Muscle layer of duodenum (tissue), 2 donors: ENCODE measurements around the gene PIGT.
A peak's percentile ranks its signal among the peaks of the same experiment; 100 is the strongest.

Experiments used
- H3K27ac ChIP-seq: one replicate; pipeline ENCODE4 v1.7.0; 2013; ENCODE audit warnings: mild to moderate bottlenecking, low read length
- H3K27me3 ChIP-seq: one replicate; pipeline ENCODE4 v1.7.0; 2013; ENCODE audit warnings: low read depth, mild to moderate bottlenecking, control low read depth, low read length
- H3K36me3 ChIP-seq, 2 donors: one replicate each; pipeline ENCODE4 v1.7.0; 2013; ENCODE audit warnings: low read length in 2 of 2, control low read depth in 1 of 2, mild to moderate bottlenecking in 1 of 2; ENCODE audit not compliant: insufficient read depth in 2 of 2, control insufficient read depth in 1 of 2
- H3K4me1 ChIP-seq, 2 donors: one replicate each; pipeline ENCODE4 v1.7.0; 2013; ENCODE audit warnings: low read length in 2 of 2, mild to moderate bottlenecking in 2 of 2, control low read depth in 1 of 2, moderate library complexity in 1 of 2; ENCODE audit not compliant: insufficient read depth in 2 of 2, control insufficient read depth in 1 of 2
- H3K4me3 ChIP-seq, 2 donors: one replicate each; pipeline ENCODE4 v1.7.0; 2013; ENCODE audit warnings: low read length in 2 of 2, low read depth in 1 of 2, mild to moderate bottlenecking in 1 of 2
- H3K9me3 ChIP-seq, 2 donors: one replicate each; pipeline ENCODE4 v1.7.0; 2013; ENCODE audit warnings: low read length in 2 of 2, control low read depth in 1 of 2, mild to moderate bottlenecking in 1 of 2; ENCODE audit not compliant: control insufficient read depth in 1 of 2
- donor health status: healthy.

The PIGT gene

GRCh38 chr20:45402946-45403345, 13.0 kb upstream of the PIGT start:
- Histone ChIP-seq H3K4me1 (peaks cover 0 to 7% of the 10 kb centered on the region in 2 donors), H3K27ac (no peak overlapping the region), H3K36me3 (no peaks in the 10 kb centered on the region), H3K27me3 (no peaks in the 10 kb centered on the region), H3K9me3 (no peaks in the 10 kb centered on the region), H3K4me3 (no peak overlapping the region)

GRCh38 chr20:45404438-45404837, 11.5 kb upstream of the PIGT start:
- H3K27ac ChIP-seq: no peak overlapping the region
- H3K36me3 ChIP-seq: peaks cover 8 to 9% of the 10 kb centered on the region in 2 donors
- H3K4me1 ChIP-seq: peaks cover 0 to 15% of the 10 kb centered on the region in 2 donors
- H3K4me3 ChIP-seq: no peak overlapping the region
- H3K9me3 ChIP-seq: no peaks in the 10 kb centered on the region
- no peaks in the 10 kb centered on the region for H3K27me3 ChIP-seq

- Histone ChIP-seq H3K27ac (peak overlapping the region; percentile 77), H3K4me3 (peak overlapping the region; percentile 89 to 94), H3K9me3 (no peaks in the 10 kb centered on the region), H3K4me1 (peaks cover 0 to 15% of the 10 kb centered on the region in 2 donors), H3K27me3 (no peaks in the 10 kb centered on the region), H3K36me3 (peaks cover 20 to 21% of the 10 kb centered on the region in 2 donors)
Measured at GRCh38 chr20:45405571-45406259, 10.2 kb upstream of the PIGT start.

DNA sequence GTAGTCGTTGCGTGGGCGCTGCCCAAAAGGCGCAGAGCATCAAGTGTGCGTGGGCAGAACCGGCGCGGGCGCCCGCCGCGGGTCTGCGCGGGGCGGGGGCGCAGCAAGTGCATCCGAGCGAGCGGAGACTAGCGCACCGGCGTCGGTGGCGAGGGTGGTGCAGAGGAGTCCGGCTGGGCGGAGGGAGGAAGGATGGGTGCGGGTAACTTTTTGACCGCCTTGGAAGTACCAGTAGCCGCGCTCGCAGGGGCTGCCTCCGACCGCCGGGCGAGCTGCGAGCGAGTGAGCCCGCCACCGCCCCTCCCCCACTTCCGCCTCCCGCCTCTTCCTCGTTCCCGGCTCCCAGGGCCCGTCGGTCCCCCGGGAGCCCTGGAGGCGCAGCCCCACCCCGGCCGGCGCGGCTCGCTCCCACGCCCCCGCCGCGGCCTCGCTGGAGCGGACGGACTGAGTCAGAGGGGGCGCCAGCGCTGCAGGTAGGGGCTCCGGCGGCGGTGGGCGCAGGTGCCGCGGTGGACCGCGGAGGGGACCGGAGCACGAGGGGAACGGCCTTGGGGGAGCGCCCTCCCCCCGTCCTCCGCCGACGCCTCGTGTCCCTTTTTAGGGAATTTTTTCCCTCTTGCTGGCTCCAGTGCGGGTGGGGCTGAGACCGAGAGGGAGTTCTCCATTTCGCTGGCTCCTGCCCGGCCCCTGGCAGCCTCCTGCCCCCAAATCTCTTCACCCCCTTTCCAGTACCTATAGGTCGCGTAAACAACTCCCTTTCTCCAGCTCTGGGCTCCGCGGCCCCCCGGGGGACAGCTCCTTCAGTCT, 9.5 kb upstream of the PIGT start:
- Histone ChIP-seq H3K27me3 (no peaks in the 10 kb centered on the region), H3K36me3 (peaks cover 24 to 27% of the 10 kb centered on the region in 2 donors), H3K27ac (peak overlapping the region; percentile 97), H3K4me1 (peaks cover 0 to 15% of the 10 kb centered on the region in 2 donors), H3K9me3 (no peaks in the 10 kb centered on the region), H3K4me3 (peak overlapping the region; percentile 89 to 94)

- peaks cover 0 to 15% of the 10 kb centered on the region in 2 donors for H3K4me1 ChIP-seq
- no peaks in the 10 kb centered on the region for H3K9me3 ChIP-seq
Measured at GRCh38 chr20:45407067-45407745, 8.7 kb upstream of the PIGT start.

DNA sequence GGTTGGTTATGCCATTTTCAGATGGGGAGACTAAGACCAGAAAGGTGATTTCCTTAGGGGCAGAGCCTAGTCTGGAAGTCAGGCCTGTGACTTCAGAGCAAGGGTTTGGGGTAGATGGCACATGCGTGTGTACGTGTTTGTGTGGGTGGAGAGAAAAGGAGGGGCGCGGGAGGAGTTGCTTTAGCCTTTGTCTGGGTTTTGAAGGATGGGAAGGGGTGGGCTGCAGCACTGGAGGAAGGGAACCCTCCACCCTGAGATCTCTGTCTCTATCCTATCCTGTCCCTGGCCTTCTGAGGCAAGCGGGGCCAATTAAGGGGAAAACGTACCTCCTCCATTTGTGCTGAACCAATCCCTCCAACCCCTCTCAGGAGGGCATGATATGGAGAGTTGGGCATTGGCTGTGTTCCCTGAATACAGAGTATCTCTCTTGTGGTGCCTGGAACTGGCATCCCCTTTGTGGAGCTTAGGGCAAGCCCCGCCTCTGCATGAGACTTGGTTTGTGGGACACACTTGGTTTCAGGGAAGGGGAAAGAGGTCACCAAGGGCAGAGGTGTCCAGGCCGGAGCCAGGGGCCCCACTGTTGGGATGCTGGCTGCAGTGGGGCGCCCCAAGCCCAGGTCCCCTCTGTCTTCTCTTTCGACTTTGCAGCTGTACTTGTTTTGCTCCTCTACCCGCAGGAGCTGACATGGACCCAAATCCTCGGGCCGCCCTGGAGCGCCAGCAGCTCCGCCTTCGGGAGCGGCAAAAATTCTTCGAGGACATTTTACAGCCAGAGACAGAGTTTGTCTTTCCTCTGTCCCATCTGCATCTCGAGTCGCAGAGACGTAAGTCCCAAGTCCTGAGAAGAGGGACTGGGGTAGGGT, 7.9 kb upstream of the PIGT start, which contains the start of gene DBNDD2:
TSS of gene DBNDD2 (plus strand) at position 507 of the 863 bp plus-strand sequence. CDS start at position 686, 179 bp downstream.
- Histone ChIP-seq H3K4me3 (peak within 1 kb of the TSS; percentile 89 to 94), H3K36me3 (peaks cover 24 to 34% of the 10 kb centered on the region in 2 donors), H3K27ac (peak within 1 kb of the TSS; percentile 97), H3K4me1 (peaks cover 0 to 15% of the 10 kb centered on the region in 2 donors), H3K27me3 (no peaks in the 10 kb centered on the region), H3K9me3 (no peaks in the 10 kb centered on the region)

More at GRCh38 chr20:45407067-45407745, 8.7 kb upstream of the PIGT start:
- Histone ChIP-seq H3K27ac (peak overlapping the region; percentile 97), H3K4me3 (peak overlapping the region; percentile 89 to 94), H3K36me3 (peaks cover 24 to 31% of the 10 kb centered on the region in 2 donors), H3K27me3 (no peaks in the 10 kb centered on the region)

DNA sequence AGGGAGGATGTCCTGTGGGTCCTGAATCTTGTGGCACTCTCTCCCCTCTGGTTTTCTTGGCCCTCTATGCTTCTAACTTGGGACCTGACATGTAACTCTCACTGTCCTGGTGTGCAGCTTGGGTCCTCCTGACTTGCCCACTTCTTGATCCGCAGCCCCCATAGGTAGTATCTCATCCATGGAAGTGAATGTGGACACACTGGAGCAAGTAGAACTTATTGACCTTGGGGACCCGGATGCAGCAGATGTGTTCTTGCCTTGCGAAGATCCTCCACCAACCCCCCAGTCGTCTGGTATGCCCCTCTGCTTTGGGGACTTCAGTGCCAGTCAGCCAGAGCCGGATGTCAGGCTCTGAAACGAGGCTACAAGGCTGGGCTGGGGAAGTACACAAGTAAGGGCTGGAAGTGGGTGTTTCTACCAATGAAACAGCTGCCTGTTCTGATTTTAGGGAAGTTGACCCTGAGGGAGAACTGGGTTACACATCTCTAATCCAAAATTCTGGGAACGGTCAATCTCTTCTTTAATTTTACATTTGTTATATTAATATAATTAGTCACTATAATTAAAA, 7.2 kb upstream of the PIGT start:
- H3K9me3 ChIP-seq: no peaks in the 10 kb centered on the region
- peak overlapping the region; percentile 97 for H3K27ac ChIP-seq

GRCh38 chr20:45409521-45410272, 6.2 kb upstream of the PIGT start:
- Histone ChIP-seq H3K4me1 (peaks cover 0 to 15% of the 10 kb centered on the region in 2 donors), H3K36me3 (peaks cover 24 to 34% of the 10 kb centered on the region in 2 donors), H3K4me3 (no peak overlapping the region), H3K9me3 (no peaks in the 10 kb centered on the region), H3K27ac (no peak overlapping the region), H3K27me3 (no peaks in the 10 kb centered on the region)

More for the DNA sequence above, 7.2 kb upstream of the PIGT start:
- Histone ChIP-seq H3K36me3 (peaks cover 24 to 34% of the 10 kb centered on the region in 2 donors), H3K4me3 (peak overlapping the region; percentile 89 to 94), H3K4me1 (peaks cover 0 to 15% of the 10 kb centered on the region in 2 donors), H3K27me3 (no peaks in the 10 kb centered on the region)

DNA sequence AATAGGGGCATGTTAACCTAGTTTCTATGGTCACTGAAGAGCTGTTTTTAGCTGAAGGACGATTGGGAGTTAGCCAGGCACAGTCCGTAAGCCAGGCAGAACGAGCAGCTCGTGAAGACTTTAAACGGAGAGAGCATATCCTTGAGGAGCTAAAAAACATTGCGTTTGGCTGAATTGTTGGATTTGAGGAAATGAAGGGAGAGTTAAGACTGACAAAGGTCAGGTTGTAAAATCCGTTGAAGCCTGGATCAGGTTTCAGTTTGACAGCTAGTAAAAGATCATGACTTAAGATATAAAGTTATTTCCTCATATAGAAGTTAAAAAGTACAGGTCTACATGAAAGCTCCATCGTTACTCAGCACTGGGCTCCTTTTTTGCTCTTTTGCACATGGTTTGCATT, 5.1 kb upstream of the PIGT start:
- Histone ChIP-seq H3K4me3 (no peak overlapping the region), H3K27ac (peak overlapping the region; percentile 41), H3K27me3 (no peaks in the 10 kb centered on the region), H3K9me3 (no peaks in the 10 kb centered on the region), H3K4me1 (peaks cover 0 to 15% of the 10 kb centered on the region in 2 donors), H3K36me3 (peaks cover 24 to 34% of the 10 kb centered on the region in 2 donors)

DNA sequence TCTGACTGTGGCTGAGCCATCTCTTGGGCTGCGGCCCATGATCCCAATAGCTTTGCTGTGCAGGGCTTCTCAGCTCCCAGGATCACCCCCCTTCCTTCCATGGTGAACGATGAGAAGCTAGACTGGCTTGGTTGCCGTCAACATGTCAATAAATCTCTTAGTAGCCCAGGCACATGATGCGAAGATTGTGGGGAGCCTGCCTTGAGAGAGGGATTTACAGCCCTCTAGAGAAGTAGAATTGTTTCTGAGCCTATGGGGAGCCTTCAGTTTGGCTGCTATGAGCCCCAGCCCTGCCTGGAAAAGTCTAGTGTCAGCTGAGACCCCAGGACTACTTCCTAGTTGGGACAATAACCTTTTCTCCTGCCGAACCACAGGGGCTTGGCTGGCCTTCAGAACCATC, 3.3 kb upstream of the PIGT start:
- H3K27me3 ChIP-seq: no peaks in the 10 kb centered on the region
- no peak overlapping the region for H3K27ac ChIP-seq
- H3K4me1 ChIP-seq: peaks cover 8 to 25% of the 10 kb centered on the region in 2 donors
- H3K36me3 ChIP-seq: peaks cover 24 to 34% of the 10 kb centered on the region in 2 donors
- H3K9me3 ChIP-seq: no peaks in the 10 kb centered on the region
- H3K4me3 ChIP-seq: no peak overlapping the region
